ENCODE measurements around the gene MTSS2.
"Not testable (repeated sequence)": the region's sequence is repeated elsewhere in the genome, so short reads cannot be mapped to it uniquely, and the experiment has no call there.

The MTSS2 gene

GRCh38 chr16:70685061-70685937, 554 bp downstream of the MTSS2 start:
- no peak for DNase-seq (ENCODE audit: low read depth)

GRCh38 chr16:70684146-70685060, 1.4 kb downstream of the MTSS2 start:
- DNase-seq (ENCODE audit: low read depth), result no peak

- DNase-seq (ENCODE audit: low read depth), result no peak
Measured at GRCh38 chr16:70683146-70683944, 2.5 kb downstream of the MTSS2 start.

- no peak for DNase-seq (ENCODE audit: low read depth)
Measured at GRCh38 chr16:70682239-70683145, 3.4 kb downstream of the MTSS2 start.

- no peak for DNase-seq (ENCODE audit: low read depth)
Measured at GRCh38 chr16:70681382-70682238, 4.2 kb downstream of the MTSS2 start.

GRCh38 chr16:70680495-70681381, 5.1 kb downstream of the MTSS2 start:
- DNase-seq (ENCODE audit: low read depth), result no peak

- no peak for DNase-seq (ENCODE audit: low read depth)
Measured at GRCh38 chr16:70679671-70680494, 6.0 kb downstream of the MTSS2 start.

- DNase-seq (ENCODE audit: low read depth), result no peak
Measured at GRCh38 chr16:70678898-70679670, 6.8 kb downstream of the MTSS2 start.

GRCh38 chr16:70678121-70678897, 7.5 kb downstream of the MTSS2 start:
- DNase-seq (ENCODE audit: low read depth), result no peak

- no peak for DNase-seq (ENCODE audit: low read depth)
Measured at GRCh38 chr16:70677499-70678120, 8.2 kb downstream of the MTSS2 start.

GRCh38 chr16:70676675-70677498, 9.0 kb downstream of the MTSS2 start:
- no peak for DNase-seq (ENCODE audit: low read depth)

GRCh38 chr16:70675851-70676513, 9.9 kb downstream of the MTSS2 start:
- no peak for DNase-seq (ENCODE audit: low read depth)

- DNase-seq (ENCODE audit: low read depth), result no peak
Measured at GRCh38 chr16:70674221-70675014, 11.4 kb downstream of the MTSS2 start.

GRCh38 chr16:70670938-70671337, 14.9 kb downstream of the MTSS2 start:
- not testable (repeated sequence) for DNase-seq (ENCODE audit: low read depth)
